H9 (cell line): ENCODE measurements around the gene BAZ1B. TPM values are rescaled to one million over a fixed set of nuclear protein-coding genes. Genes with fewer than 3 reads are reported as not detected.
A peak's percentile ranks its signal among the peaks of the same experiment; 100 is the strongest.

Experiments
- DNase-seq: peaks from one replicate; pipeline ENCODE4 v3.0.0-alpha.2; 2017
- H2AFZ ChIP-seq: one replicate; pipeline ENCODE4 v1.6.1; 2013; ENCODE audit warnings: mild to moderate bottlenecking, low read length, control low read depth, moderate library complexity
- H2AK5ac ChIP-seq: 2 replicates; pipeline ENCODE4 v1.6.1; 2013; ENCODE audit warnings: low read length, control low read depth, mixed read lengths; ENCODE audit not compliant: insufficient read length
- H2BK120ac ChIP-seq: one replicate; pipeline ENCODE4 v1.6.1; 2013; ENCODE audit warnings: low read depth, mild to moderate bottlenecking, low read length, control low read depth, inconsistent platforms; ENCODE audit not compliant: poor library complexity, severe bottlenecking
- H2BK12ac ChIP-seq: 2 replicates; pipeline ENCODE4 v1.6.1; 2013; ENCODE audit warnings: low read length, control low read depth, mixed read lengths, low read depth; ENCODE audit not compliant: insufficient read length
- H2BK15ac ChIP-seq: 2 replicates; pipeline ENCODE4 v1.6.1; 2013; ENCODE audit warnings: low read depth, low read length, control low read depth
- H2BK20ac ChIP-seq: one replicate; pipeline ENCODE4 v1.6.1; 2013; ENCODE audit warnings: low read depth, mild to moderate bottlenecking, low read length, control low read depth, inconsistent platforms; ENCODE audit not compliant: poor library complexity, severe bottlenecking
- H2BK5ac ChIP-seq: 2 replicates; pipeline ENCODE4 v1.6.1; 2013; ENCODE audit warnings: low read length, control low read depth, mixed read lengths; ENCODE audit not compliant: insufficient read length
- H3K14ac ChIP-seq: 2 replicates; pipeline ENCODE4 v1.6.1; 2013; ENCODE audit warnings: low read length, control low read depth; ENCODE audit not compliant: insufficient read depth
- H3K18ac ChIP-seq: 2 replicates; pipeline ENCODE4 v1.6.1; 2013; ENCODE audit warnings: low read depth, mild to moderate bottlenecking, mixed read lengths, low read length, control low read depth; ENCODE audit not compliant: insufficient read length
- H3K23ac ChIP-seq: 2 replicates; pipeline ENCODE4 v1.6.1; 2013; ENCODE audit warnings: low read length, control low read depth, mixed read lengths, low read depth; ENCODE audit not compliant: insufficient read length
- H3K23me2 ChIP-seq: 2 replicates; pipeline ENCODE4 v1.6.1; 2013; ENCODE audit warnings: low read depth, mild to moderate bottlenecking, mixed read lengths, low read length, control low read depth; ENCODE audit not compliant: insufficient read length, poor library complexity, severe bottlenecking
- H3K27ac ChIP-seq: 2 replicates; pipeline ENCODE4 v1.5.1; 2013; ENCODE audit warnings: low read length, control low read depth, mixed read lengths, low read depth; ENCODE audit not compliant: insufficient read length
- H3K27me3 ChIP-seq: 2 replicates; pipeline ENCODE4 v1.6.1; 2013; ENCODE audit warnings: low read length, control low read depth, inconsistent platforms; ENCODE audit not compliant: insufficient read depth
- H3K4ac ChIP-seq: 2 replicates; pipeline ENCODE4 v1.6.1; 2013; ENCODE audit warnings: low read depth, mild to moderate bottlenecking, control low read depth, inconsistent platforms, low read length, moderate library complexity
- H3K4me1 ChIP-seq: 2 replicates; pipeline ENCODE4 v1.6.1; 2013; ENCODE audit warnings: low read length, control low read depth, inconsistent platforms; ENCODE audit not compliant: insufficient read depth
- H3K4me2 ChIP-seq: 2 replicates; pipeline ENCODE4 v1.6.1; 2013; ENCODE audit warnings: low read length, control low read depth, mixed read lengths; ENCODE audit not compliant: insufficient read length, insufficient read depth
- H3K56ac ChIP-seq: 2 replicates; pipeline ENCODE4 v1.6.1; 2013; ENCODE audit warnings: low read depth, mild to moderate bottlenecking, mixed read lengths, low read length, control low read depth; ENCODE audit not compliant: insufficient read length
- H3K79me1 ChIP-seq: 2 replicates; pipeline ENCODE4 v1.6.1; 2013; ENCODE audit warnings: low read depth, mild to moderate bottlenecking, moderate library complexity, low read length, control low read depth, inconsistent platforms; ENCODE audit not compliant: insufficient read depth, poor library complexity, severe bottlenecking
- H3K79me2 ChIP-seq: 2 replicates; pipeline ENCODE4 v1.6.1; 2013; ENCODE audit warnings: low read length, control low read depth, inconsistent platforms; ENCODE audit not compliant: insufficient read depth
- H3K9ac ChIP-seq: 2 replicates; pipeline ENCODE4 v1.6.1; 2013; ENCODE audit warnings: low read length, control low read depth, mixed read lengths; ENCODE audit not compliant: insufficient read length; ENCODE audit errors: extremely low read depth
- H3K9me3 ChIP-seq: one replicate; pipeline ENCODE4 v1.6.1; 2013; ENCODE audit warnings: low read depth, low read length, inconsistent platforms; ENCODE audit not compliant: control insufficient read depth
- H3T11ph ChIP-seq: one replicate; pipeline ENCODE4 v1.6.1; 2013; ENCODE audit warnings: mild to moderate bottlenecking, low read length, control low read depth, inconsistent platforms
- H4K20me1 ChIP-seq: one replicate; pipeline ENCODE4 v1.6.1; 2013; ENCODE audit not compliant: control insufficient read depth, insufficient read length, insufficient read depth
- H4K5ac ChIP-seq: 2 replicates; pipeline ENCODE4 v1.6.1; 2013; ENCODE audit warnings: low read depth, mild to moderate bottlenecking, mixed read lengths, low read length, control low read depth; ENCODE audit not compliant: insufficient read length
- H4K8ac ChIP-seq: replicated peaks from 2 replicates; pipeline ENCODE4 v1.6.1; 2013; ENCODE audit warnings: low read length, control low read depth, mixed read lengths, low read depth; ENCODE audit not compliant: insufficient read length
- H4K91ac ChIP-seq: 2 replicates; pipeline ENCODE4 v1.6.1; 2013; ENCODE audit warnings: low read depth, mild to moderate bottlenecking, moderate library complexity, mixed read lengths, low read length, control low read depth; ENCODE audit not compliant: insufficient read length
- H3K27ac Mint-ChIP-seq, 3 experiments: 2 replicates in 2 of 3; 3 replicates in 1 of 3; pipeline ENCODE4 v1.8.0; 2020 to 2021; ENCODE audit warnings: mixed read lengths in 3 of 3, mild to moderate bottlenecking in 1 of 3, moderate library complexity in 1 of 3
- H3K27me3 Mint-ChIP-seq: 2 replicates; pipeline ENCODE4 v1.8.0; 2021; ENCODE audit warnings: low read depth, mild to moderate bottlenecking, moderate library complexity, mixed read lengths
- H3K36me3 Mint-ChIP-seq, 3 experiments: 2 replicates in 2 of 3; 3 replicates in 1 of 3; pipeline ENCODE4 v1.8.0; 2020 to 2021; ENCODE audit warnings: low read depth in 3 of 3, mixed read lengths in 3 of 3; ENCODE audit not compliant: insufficient read depth in 1 of 3
- H3K4me1 Mint-ChIP-seq, 2 experiments: 2 replicates each; pipeline ENCODE4 v1.8.0; 2020; ENCODE audit warnings: mixed read lengths in 2 of 2
- H3K4me3 Mint-ChIP-seq, 2 experiments: 2 replicates in 1 of 2; 3 replicates in 1 of 2; pipeline ENCODE4 v1.8.0; 2020 to 2021; ENCODE audit warnings: mild to moderate bottlenecking in 2 of 2, mixed read lengths in 2 of 2, moderate library complexity in 1 of 2
- H3K9me3 Mint-ChIP-seq, 2 experiments: 2 replicates in 1 of 2; 3 replicates in 1 of 2; pipeline ENCODE4 v1.8.0; 2020; ENCODE audit warnings: mild to moderate bottlenecking in 2 of 2, mixed read lengths in 2 of 2, moderate library complexity in 1 of 2
- WGBS: extraction: QIAGEN DNeasy Blood & Tissue Kit; methylation state at CpG from one replicate; pipeline ENCODE4 v1.1.7; 2013; ENCODE audit warnings: missing lambda C conversion rate, low lambda C conversion rate, mixed read lengths; ENCODE audit not compliant: insufficient read length; ENCODE audit errors: extremely low coverage; 5-methylcytosine and 5-hydroxymethylcytosine counted together
- total RNA-seq: library from RNA; stranded (reverse); gene quantifications from 2 replicates; pipeline ENCODE4 v1.2.1, GENCODE V29; 2021
- TF ChIP-seq, protein P1 (sequence below): fragments of 200-600 bp; sonication (generic); conservative IDR thresholded peaks from 3 replicates; pipeline ENCODE4 v1.8.0; 2021; ENCODE audit warnings: antibody characterized with exemption, mild to moderate bottlenecking

Gene BAZ1B
- total RNA-seq, 1 experiment from 2014 or later: 96.4 TPM

DNA sequence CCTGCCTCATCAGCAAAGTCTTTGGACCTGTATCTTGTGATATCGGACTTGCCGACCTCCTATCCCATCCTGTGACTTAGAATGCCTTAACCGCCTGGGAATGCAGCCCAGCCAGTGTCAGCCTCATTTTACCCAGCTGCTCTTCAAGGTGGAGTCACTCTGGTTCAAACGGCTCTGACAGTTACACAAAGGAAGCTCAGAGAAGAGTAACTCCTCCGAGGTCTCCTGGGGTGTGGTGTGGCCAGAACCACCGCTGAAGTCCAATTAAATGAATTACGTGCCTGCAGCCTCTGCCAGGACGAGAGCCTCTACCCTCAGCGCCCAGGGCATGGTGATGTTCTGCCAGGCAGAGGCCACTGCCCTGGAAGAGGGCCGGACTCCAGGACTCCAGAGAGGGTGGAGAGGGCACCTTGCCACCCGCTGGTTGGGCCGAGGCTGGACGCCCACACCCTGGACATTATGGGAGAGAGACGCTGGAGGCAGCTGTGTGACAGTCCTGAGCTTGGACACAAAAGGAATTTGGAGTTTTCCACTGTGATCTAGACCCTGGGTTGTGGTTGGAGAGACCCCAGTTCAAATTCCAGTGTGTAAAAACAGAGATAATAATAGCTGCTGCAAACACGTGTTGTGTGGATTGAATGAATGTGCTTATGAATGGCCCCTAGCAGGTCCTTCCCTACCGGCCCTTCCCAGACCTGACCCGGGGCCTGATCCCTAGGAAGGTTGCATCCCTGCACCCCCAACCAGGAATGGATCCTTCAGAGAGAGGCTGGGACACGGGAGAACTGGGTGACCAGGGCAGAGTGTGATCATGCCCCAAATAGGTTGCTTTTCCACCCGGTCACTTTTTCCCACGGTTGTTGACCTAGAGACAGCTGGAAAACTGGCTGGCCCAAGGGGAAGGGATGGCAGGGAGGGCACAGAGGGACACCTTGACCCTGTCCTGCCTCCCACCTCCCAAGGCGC is 126.3 kb downstream of the BAZ1B start:
- H3K4me1 Mint-ChIP-seq: peaks cover 20 to 29% of the 10 kb centered on the region in 2 experiments
- no peak overlapping the region for H4K5ac ChIP-seq
- no peak overlapping the region for H2BK120ac ChIP-seq
- TF ChIP-seq, protein P1, sequence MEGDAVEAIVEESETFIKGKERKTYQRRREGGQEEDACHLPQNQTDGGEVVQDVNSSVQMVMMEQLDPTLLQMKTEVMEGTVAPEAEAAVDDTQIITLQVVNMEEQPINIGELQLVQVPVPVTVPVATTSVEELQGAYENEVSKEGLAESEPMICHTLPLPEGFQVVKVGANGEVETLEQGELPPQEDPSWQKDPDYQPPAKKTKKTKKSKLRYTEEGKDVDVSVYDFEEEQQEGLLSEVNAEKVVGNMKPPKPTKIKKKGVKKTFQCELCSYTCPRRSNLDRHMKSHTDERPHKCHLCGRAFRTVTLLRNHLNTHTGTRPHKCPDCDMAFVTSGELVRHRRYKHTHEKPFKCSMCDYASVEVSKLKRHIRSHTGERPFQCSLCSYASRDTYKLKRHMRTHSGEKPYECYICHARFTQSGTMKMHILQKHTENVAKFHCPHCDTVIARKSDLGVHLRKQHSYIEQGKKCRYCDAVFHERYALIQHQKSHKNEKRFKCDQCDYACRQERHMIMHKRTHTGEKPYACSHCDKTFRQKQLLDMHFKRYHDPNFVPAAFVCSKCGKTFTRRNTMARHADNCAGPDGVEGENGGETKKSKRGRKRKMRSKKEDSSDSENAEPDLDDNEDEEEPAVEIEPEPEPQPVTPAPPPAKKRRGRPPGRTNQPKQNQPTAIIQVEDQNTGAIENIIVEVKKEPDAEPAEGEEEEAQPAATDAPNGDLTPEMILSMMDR: no peak
- peaks cover 5% of the 10 kb centered on the region for H3K23me2 ChIP-seq
- no peak overlapping the region for H4K8ac ChIP-seq
- H2BK5ac ChIP-seq: no peak overlapping the region
- H3K4me1 ChIP-seq: peaks cover 6% of the 10 kb centered on the region; the same call in 1 of the 2 replicates
- no peak overlapping the region for H3K9ac ChIP-seq
- H2BK20ac ChIP-seq: no peak overlapping the region
- no peaks in the 10 kb centered on the region for H3K36me3 Mint-ChIP-seq
- no peak overlapping the region for H3K27ac ChIP-seq
- H3K56ac ChIP-seq: no peak overlapping the region
- H3K18ac ChIP-seq: no peak overlapping the region
- no peak overlapping the region for H3K4ac ChIP-seq
- H3K27ac Mint-ChIP-seq: peak overlapping the region in 2 of 3 experiments; percentile 46 to 84; a peak in 2 of 7 replicates
- no peak overlapping the region for H2BK12ac ChIP-seq
- WGBS: no CpG with 5 or more reads among the region's 21 CpGs
- H3K9me3 ChIP-seq: no peaks in the 10 kb centered on the region
- no peaks in the 10 kb centered on the region for H3K9me3 Mint-ChIP-seq
- no peak overlapping the region for H3K23ac ChIP-seq
- DNase-seq: no peak
- no peak overlapping the region for H3T11ph ChIP-seq
- H2AFZ ChIP-seq: no peak overlapping the region
- no peaks in the 10 kb centered on the region for H4K20me1 ChIP-seq
- H3K4me2 ChIP-seq: no peak overlapping the region
- no peaks in the 10 kb centered on the region for H3K27me3 ChIP-seq
- H3K4me3 Mint-ChIP-seq: peak overlapping the region in 1 of 2 experiments; percentile 59; a peak in 2 of 5 replicates
- no peak overlapping the region for H4K91ac ChIP-seq
- H3K27me3 Mint-ChIP-seq: peaks cover 7% of the 10 kb centered on the region; the same call in 1 of the 2 replicates
- no peak overlapping the region for H3K14ac ChIP-seq
- H2AK5ac ChIP-seq: no peak overlapping the region
- no peaks in the 10 kb centered on the region for H3K79me1 ChIP-seq
- H3K79me2 ChIP-seq: no peaks in the 10 kb centered on the region
- H2BK15ac ChIP-seq: no peak overlapping the region
